Neural progenitor cell (in vitro differentiated cells): ENCODE results near the gene TRIP13. TPM values are rescaled to one million over a fixed set of nuclear protein-coding genes. Genes with fewer than 3 reads are reported as not detected.
"Not testable (repeated sequence)": the region's sequence is repeated elsewhere in the genome, so short reads cannot be mapped to it uniquely, and the experiment has no call there.

Experiments
- DNase-seq: peaks from one replicate; pipeline ENCODE4 v3.0.0-alpha.2; 2016; ENCODE audit warnings: low spot score
- H2AFZ ChIP-seq: fragments of 200-600 bp; sonication (generic); replicated peaks from 2 replicates; pipeline ENCODE4 v1.6.1; 2016; ENCODE audit warnings: antibody characterized with exemption
- H3F3A ChIP-seq: fragments of 200-600 bp; sonication (generic); 2 replicates; pipeline ENCODE4 v1.6.1; 2016; ENCODE audit warnings: antibody characterized with exemption, low read depth
- H3K27ac ChIP-seq: fragments of 200-600 bp; sonication (generic); 2 replicates; pipeline ENCODE4 v1.5.1; 2016; ENCODE audit warnings: mild to moderate bottlenecking
- H3K27me3 ChIP-seq: fragments of 200-600 bp; sonication (generic); 2 replicates; pipeline ENCODE4 v1.6.1; 2016; ENCODE audit warnings: mild to moderate bottlenecking, moderate library complexity
- H3K36me3 ChIP-seq: fragments of 200-600 bp; sonication (generic); 2 replicates; pipeline ENCODE4 v1.5.1; 2016
- H3K4me1 ChIP-seq: fragments of 200-600 bp; sonication (generic); 2 replicates; pipeline ENCODE4 v1.6.1; 2016; ENCODE audit warnings: mixed run types
- H3K4me2 ChIP-seq: fragments of 200-600 bp; sonication (generic); 2 replicates; pipeline ENCODE4 v1.6.1; 2016
- H3K4me3 ChIP-seq: fragments of 200-600 bp; sonication (generic); 2 replicates; pipeline ENCODE4 v1.5.1; 2016
- H3K79me2 ChIP-seq: fragments of 200-600 bp; sonication (generic); 2 replicates; pipeline ENCODE4 v1.6.1; 2016; ENCODE audit warnings: low read depth
- H3K9ac ChIP-seq: fragments of 200-600 bp; sonication (generic); 2 replicates; pipeline ENCODE4 v1.6.1; 2016
- H3K9me3 ChIP-seq: fragments of 200-600 bp; sonication (generic); 2 replicates; pipeline ENCODE4 v1.5.1; 2016; ENCODE audit warnings: low read depth
- H4K20me1 ChIP-seq: fragments of 200-600 bp; sonication (generic); 2 replicates; pipeline ENCODE4 v1.6.1; 2016; ENCODE audit warnings: low read depth
- H3K27ac Mint-ChIP-seq: 3 replicates; pipeline ENCODE4 v1.8.0; 2021; ENCODE audit warnings: mixed read lengths
- H3K27me3 Mint-ChIP-seq: 2 replicates; pipeline ENCODE4 v1.8.0; 2022; ENCODE audit warnings: low read depth, mild to moderate bottlenecking, inconsistent platforms, moderate library complexity, mixed read lengths; ENCODE audit not compliant: insufficient read depth
- H3K36me3 Mint-ChIP-seq: 3 replicates; pipeline ENCODE4 v1.8.0; 2021; ENCODE audit warnings: mixed read lengths
- H3K4me1 Mint-ChIP-seq: 3 replicates; pipeline ENCODE4 v1.8.0; 2021; ENCODE audit warnings: mixed read lengths
- H3K4me3 Mint-ChIP-seq: 3 replicates; pipeline ENCODE4 v1.8.0; 2021; ENCODE audit warnings: mild to moderate bottlenecking, moderate library complexity, mixed read lengths
- H3K9me3 Mint-ChIP-seq: 3 replicates; pipeline ENCODE4 v1.8.0; 2020; ENCODE audit warnings: mixed read lengths
- EZH2 ChIP-seq: fragments of 200-600 bp; sonication (generic); IDR thresholded peaks from 2 replicates; pipeline ENCODE4 v1.6.1; 2017; ENCODE audit warnings: antibody characterized with exemption, mild to moderate bottlenecking, moderate library complexity
- total RNA-seq: library from RNA; depleted of rRNA; stranded (reverse); fragments of >200 nt; gene quantifications from 2 replicates; pipeline ENCODE4 v1.2.3, GENCODE V29; 2015; ENCODE audit warnings: low replicate concordance
- TF ChIP-seq, protein P1 (sequence below): fragments of 200-600 bp; sonication (generic); IDR thresholded peaks from 2 replicates; pipeline ENCODE4 v1.5.1; 2017; ENCODE audit warnings: antibody characterized with exemption, mild to moderate bottlenecking

Gene TRIP13
- 32.3 and 32.6 TPM in 2 replicates for total RNA-seq

DNA sequence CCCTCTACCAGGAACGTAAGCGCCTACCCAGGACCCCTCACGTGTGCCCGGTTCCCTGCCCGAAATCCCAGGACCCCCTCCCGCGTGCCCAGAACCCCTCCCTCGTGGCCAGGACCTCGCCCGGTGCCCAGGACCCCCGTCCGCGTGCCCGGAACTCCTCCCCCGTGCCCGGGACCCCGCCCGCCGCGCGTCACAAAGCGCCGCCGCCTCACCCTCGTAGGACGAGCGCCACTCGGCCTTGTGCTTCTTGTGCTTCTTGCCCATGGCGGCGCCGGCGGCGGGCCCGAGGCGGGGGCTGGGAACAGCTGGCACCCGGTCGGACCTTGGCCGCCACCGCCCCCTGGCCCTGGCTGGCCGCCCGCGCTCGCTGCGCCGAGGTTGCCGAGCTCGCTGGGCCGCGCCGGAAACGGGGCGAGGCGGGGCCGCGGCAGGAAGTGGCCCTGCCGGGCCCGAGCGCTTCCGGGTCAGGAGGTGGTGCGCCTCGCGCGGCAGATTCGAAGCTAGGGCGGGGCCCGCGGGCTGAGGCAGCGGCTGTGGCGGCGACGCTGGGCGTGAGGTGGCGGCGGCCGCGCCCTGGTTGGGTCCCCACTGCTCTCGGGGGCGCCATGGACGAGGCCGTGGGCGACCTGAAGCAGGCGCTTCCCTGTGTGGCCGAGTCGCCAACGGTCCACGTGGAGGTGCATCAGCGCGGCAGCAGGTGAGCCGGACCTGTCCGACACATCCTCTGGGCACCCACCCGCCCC is at the start of gene TRIP13, which contains the start of gene BRD9:
Gene TRIP13, plus strand, starts transcription at position 491 of the 743 bp plus-strand sequence. Its CDS starts 115 bp downstream, at position 606.
Gene BRD9, minus strand, starts transcription at position 408 of the 743 bp plus-strand sequence. Its CDS starts 144 bp downstream, at position 264.
- peak; percentile 94 for DNase-seq
- peak within 1 kb of the TSS; percentile 95 for H3K4me3 Mint-ChIP-seq
- H3K36me3 ChIP-seq = peaks cover 4% of the 10 kb centered on the region
- H3K9me3 ChIP-seq = no peaks in the 10 kb centered on the region
- H3K9ac ChIP-seq = peak within 1 kb of the TSS; percentile 78
- TF ChIP-seq EZH2 = peak; percentile 37
- TF ChIP-seq, protein P1, sequence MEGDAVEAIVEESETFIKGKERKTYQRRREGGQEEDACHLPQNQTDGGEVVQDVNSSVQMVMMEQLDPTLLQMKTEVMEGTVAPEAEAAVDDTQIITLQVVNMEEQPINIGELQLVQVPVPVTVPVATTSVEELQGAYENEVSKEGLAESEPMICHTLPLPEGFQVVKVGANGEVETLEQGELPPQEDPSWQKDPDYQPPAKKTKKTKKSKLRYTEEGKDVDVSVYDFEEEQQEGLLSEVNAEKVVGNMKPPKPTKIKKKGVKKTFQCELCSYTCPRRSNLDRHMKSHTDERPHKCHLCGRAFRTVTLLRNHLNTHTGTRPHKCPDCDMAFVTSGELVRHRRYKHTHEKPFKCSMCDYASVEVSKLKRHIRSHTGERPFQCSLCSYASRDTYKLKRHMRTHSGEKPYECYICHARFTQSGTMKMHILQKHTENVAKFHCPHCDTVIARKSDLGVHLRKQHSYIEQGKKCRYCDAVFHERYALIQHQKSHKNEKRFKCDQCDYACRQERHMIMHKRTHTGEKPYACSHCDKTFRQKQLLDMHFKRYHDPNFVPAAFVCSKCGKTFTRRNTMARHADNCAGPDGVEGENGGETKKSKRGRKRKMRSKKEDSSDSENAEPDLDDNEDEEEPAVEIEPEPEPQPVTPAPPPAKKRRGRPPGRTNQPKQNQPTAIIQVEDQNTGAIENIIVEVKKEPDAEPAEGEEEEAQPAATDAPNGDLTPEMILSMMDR = no peak
- H2AFZ ChIP-seq = peak within 1 kb of the TSS; percentile 97
- no peaks in the 10 kb centered on the region for H3K27me3 Mint-ChIP-seq
- no peaks in the 10 kb centered on the region for H3K9me3 Mint-ChIP-seq
- peak within 1 kb of the TSS; percentile 96 for H3K4me3 ChIP-seq
- H3K4me1 ChIP-seq = peaks cover 12% of the 10 kb centered on the region
- peak within 1 kb of the TSS; percentile 87 for H3K27ac ChIP-seq
- peak within 1 kb of the TSS; percentile 93 for H3K27ac Mint-ChIP-seq
- no peaks in the 10 kb centered on the region for H3K27me3 ChIP-seq
- peaks cover 17% of the 10 kb centered on the region for H3K4me1 Mint-ChIP-seq
- H3F3A ChIP-seq = no peaks in the 10 kb centered on the region
- peaks cover 68% of the 10 kb centered on the region for H3K79me2 ChIP-seq
- H3K4me2 ChIP-seq = peak within 1 kb of the TSS; percentile 100
- peaks cover 7% of the 10 kb centered on the region for H4K20me1 ChIP-seq
- peaks cover 17% of the 10 kb centered on the region for H3K36me3 Mint-ChIP-seq

- H3K9me3 Mint-ChIP-seq, H3K27me3 ChIP-seq, H3K27ac ChIP-seq, H3F3A ChIP-seq, H4K20me1 ChIP-seq, H3K79me2 ChIP-seq, H3K36me3 ChIP-seq, H3K27ac Mint-ChIP-seq, H3K36me3 Mint-ChIP-seq, H2AFZ ChIP-seq, H3K4me3 Mint-ChIP-seq, H3K4me3 ChIP-seq, H3K4me1 Mint-ChIP-seq, H3K9ac ChIP-seq, DNase-seq, H3K27me3 Mint-ChIP-seq, H3K9me3 ChIP-seq, H3K4me2 ChIP-seq: not testable (repeated sequence)
- H3K4me1 ChIP-seq = peaks cover 11% of the 10 kb centered on the region
Measured at GRCh38 chr5:843371-843770, 49.3 kb upstream of the TRIP13 start.

DNA sequence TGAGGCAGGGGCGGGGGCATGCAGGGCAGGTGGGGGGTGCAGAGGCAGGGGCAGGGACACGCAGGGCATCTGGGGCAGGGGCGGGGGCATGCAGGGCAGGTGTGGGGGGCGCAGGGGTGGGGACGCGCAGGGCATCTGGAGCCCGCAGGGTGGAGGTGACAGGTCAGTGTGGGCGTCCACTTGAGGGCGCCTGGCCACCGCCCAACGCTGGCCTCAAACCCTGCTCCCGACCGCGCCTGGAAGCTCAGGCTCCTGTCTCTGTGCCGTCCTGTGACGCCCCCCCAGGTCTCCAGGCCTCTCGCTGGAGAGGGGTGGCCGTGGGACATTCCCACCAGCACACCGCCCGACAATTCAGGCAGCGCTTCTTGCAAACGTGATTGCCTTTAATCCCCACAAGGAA is 48.8 kb upstream of the TRIP13 start:
- H3K27me3 Mint-ChIP-seq, H3K36me3 ChIP-seq, H3K79me2 ChIP-seq, H3K27me3 ChIP-seq, H3K9ac ChIP-seq, H3K4me2 ChIP-seq, H3F3A ChIP-seq, H3K36me3 Mint-ChIP-seq, H4K20me1 ChIP-seq, H3K9me3 ChIP-seq, H3K27ac ChIP-seq, H3K4me1 Mint-ChIP-seq, H3K4me3 Mint-ChIP-seq, H3K9me3 Mint-ChIP-seq, H2AFZ ChIP-seq, H3K4me3 ChIP-seq, H3K27ac Mint-ChIP-seq: not testable (repeated sequence)
- H3K4me1 ChIP-seq = peaks cover 11% of the 10 kb centered on the region
- peak; percentile 61 for DNase-seq
- TF ChIP-seq, protein P1 = peak; percentile 37

DNA sequence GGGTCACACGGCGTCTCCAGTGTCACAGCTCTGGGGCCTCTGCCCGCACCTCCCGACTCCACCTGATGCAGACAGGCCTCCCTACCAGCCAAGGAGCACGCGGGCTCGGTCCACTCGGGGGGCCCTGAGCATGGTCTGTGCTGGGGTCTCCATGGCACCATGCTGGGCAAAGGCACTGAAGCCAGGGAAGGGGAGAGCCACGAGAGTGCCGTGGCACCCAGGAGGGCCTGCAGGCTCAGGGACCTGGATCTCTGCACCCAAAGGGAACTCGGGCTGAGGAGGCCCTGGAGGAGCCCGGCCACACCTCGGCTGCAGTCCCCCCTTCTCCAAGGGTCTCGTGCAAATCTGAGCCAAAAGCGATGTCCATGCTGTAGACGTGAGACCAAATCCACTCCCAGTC is 48.3 kb upstream of the TRIP13 start:
- H2AFZ ChIP-seq, H3K27me3 Mint-ChIP-seq, H3K4me3 ChIP-seq, DNase-seq, H3K27ac Mint-ChIP-seq, H3K9me3 ChIP-seq, H3K4me3 Mint-ChIP-seq, H3F3A ChIP-seq, H3K79me2 ChIP-seq, H3K9ac ChIP-seq, H4K20me1 ChIP-seq, H3K36me3 Mint-ChIP-seq, H3K27me3 ChIP-seq, H3K36me3 ChIP-seq, H3K9me3 Mint-ChIP-seq: not testable (repeated sequence)
- Histone ChIP-seq H3K4me2 (peak overlapping the region; percentile 70), H3K27ac (peak overlapping the region; percentile 55), H3K4me1 (peaks cover 11% of the 10 kb centered on the region)
- peaks cover 12% of the 10 kb centered on the region for H3K4me1 Mint-ChIP-seq

DNA sequence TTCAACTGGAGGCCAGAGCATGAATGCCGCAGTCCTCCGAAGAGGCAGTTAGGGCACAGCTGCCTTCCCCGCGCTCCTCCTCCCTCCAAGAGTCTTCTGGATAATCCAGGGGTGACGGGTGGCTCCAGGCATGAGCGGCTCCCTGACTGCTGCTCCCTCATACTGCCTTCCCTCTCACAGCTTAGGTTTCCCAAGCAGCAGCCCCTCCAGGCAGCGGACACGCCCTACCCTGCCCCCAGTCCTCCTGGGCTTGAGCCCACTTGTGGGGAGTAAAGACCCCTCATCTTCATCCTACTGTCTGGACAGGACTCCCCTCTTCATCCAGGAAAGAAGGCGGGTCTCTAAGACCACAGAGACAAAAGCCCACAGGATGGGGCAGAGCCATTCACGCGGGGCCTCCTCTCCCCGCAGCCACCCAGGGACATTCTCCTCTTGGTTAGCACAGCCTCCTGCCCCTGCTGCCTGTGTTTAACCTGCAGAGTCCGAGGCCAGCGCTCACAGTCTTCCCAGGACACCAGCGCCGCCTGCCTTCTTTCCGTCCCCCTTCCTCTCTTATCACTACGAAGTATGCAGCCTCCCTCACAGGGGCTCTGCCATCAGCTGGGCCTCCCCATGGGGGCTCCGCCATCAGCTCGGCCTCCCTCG is 47.5 kb upstream of the TRIP13 start:
- H4K20me1 ChIP-seq, H3K9ac ChIP-seq, H3K79me2 ChIP-seq, H3K27me3 Mint-ChIP-seq, H3F3A ChIP-seq, H3K36me3 ChIP-seq, H3K9me3 ChIP-seq, H3K36me3 Mint-ChIP-seq, H3K27me3 ChIP-seq, H3K4me3 ChIP-seq, H3K9me3 Mint-ChIP-seq: not testable (repeated sequence)
- Mint-ChIP-seq H3K27ac (peak overlapping the region; percentile 93), H3K4me3 (peak overlapping the region; percentile 17), H3K4me1 (peaks cover 19% of the 10 kb centered on the region)
- DNase-seq = peak; percentile 62
- Histone ChIP-seq H3K4me1 (peaks cover 16% of the 10 kb centered on the region), H2AFZ (peak overlapping the region; percentile 82), H3K27ac (peak overlapping the region; percentile 55), H3K4me2 (peak overlapping the region; percentile 70)

GRCh38 chr5:845676-846601 is 46.7 kb upstream of the TRIP13 start:
- H3K27me3 ChIP-seq, H3K36me3 Mint-ChIP-seq, H3K27me3 Mint-ChIP-seq, H3F3A ChIP-seq, H4K20me1 ChIP-seq, H2AFZ ChIP-seq, H3K9ac ChIP-seq, H3K4me3 ChIP-seq, H3K27ac ChIP-seq, H3K9me3 ChIP-seq, DNase-seq, H3K9me3 Mint-ChIP-seq, H3K36me3 ChIP-seq, H3K4me3 Mint-ChIP-seq, H3K4me2 ChIP-seq, H3K79me2 ChIP-seq: not testable (repeated sequence)
- H3K4me1 ChIP-seq = peaks cover 20% of the 10 kb centered on the region
- H3K27ac Mint-ChIP-seq = peak overlapping the region; percentile 9
- peaks cover 21% of the 10 kb centered on the region for H3K4me1 Mint-ChIP-seq
